Activated T-helper 2 cell treated with anti-CD3 and anti-CD28 coated beads, Interferon-gamma antibody, Interleukin-2, Interleukin-4, amounts not matched to agents 10 μg/mL and 5 μg/mL and 100 μg/mL, durations not matched to agents 14 hours and 24 hours and 36 hours (primary cell): ENCODE measurements around the gene ALX4. TPM values are rescaled to one million over a fixed set of nuclear protein-coding genes. Genes with fewer than 3 reads are reported as not detected.

Experiments used
- DNase-seq: peaks from one replicate; pipeline ENCODE4 v3.0.0; 2021; ENCODE audit warnings: low spot score
- H3K27ac Mint-ChIP-seq: one replicate; pipeline ENCODE4 v1.8.0; 2021; ENCODE audit warnings: mixed read lengths
- H3K27me3 Mint-ChIP-seq: one replicate; pipeline ENCODE4 v1.8.0; 2021; ENCODE audit warnings: low read depth, mixed read lengths
- H3K36me3 Mint-ChIP-seq: one replicate; pipeline ENCODE4 v1.8.0; 2021; ENCODE audit warnings: low read depth, mixed read lengths
- H3K4me1 Mint-ChIP-seq: one replicate; pipeline ENCODE4 v1.8.0; 2021; ENCODE audit warnings: low read depth, mixed read lengths
- H3K4me3 Mint-ChIP-seq: one replicate; pipeline ENCODE4 v1.8.0; 2021; ENCODE audit warnings: low read depth, mild to moderate bottlenecking, moderate library complexity, mixed read lengths
- H3K9me3 Mint-ChIP-seq: one replicate; pipeline ENCODE4 v1.8.0; 2021; ENCODE audit warnings: mixed read lengths
- intact Hi-C: fragments of 100-400 bp; cut with micrococcal nuclease; formaldehyde crosslinking; loops from one replicate; pipeline ENCODE4 v1.15.1; 2023
- total RNA-seq: library from RNA; stranded (reverse); gene quantifications from 2 replicates; pipeline ENCODE4 v1.2.3, GENCODE V29; 2022

ALX4 gene
- total RNA-seq, 1 donor from 2014 or later, result not detected

- Mint-ChIP-seq H3K36me3 (no peaks in the 10 kb centered on the region), H3K4me1 (no peaks in the 10 kb centered on the region), H3K4me3 (no peak overlapping the region), H3K27me3 (peaks cover 57% of the 10 kb centered on the region), H3K9me3 (no peaks in the 10 kb centered on the region), H3K27ac (no peak overlapping the region)
- intact Hi-C loops, result no loop called here
- no peak for DNase-seq
Measured at GRCh38 chr11:44332665-44333064, 22.7 kb upstream of the ALX4 start.

- Mint-ChIP-seq H3K27ac (no peak overlapping the region), H3K27me3 (peaks cover 54% of the 10 kb centered on the region), H3K4me3 (no peak overlapping the region), H3K4me1 (no peaks in the 10 kb centered on the region), H3K9me3 (no peaks in the 10 kb centered on the region), H3K36me3 (no peaks in the 10 kb centered on the region)
- no peak for DNase-seq
- intact Hi-C loops, result no loop called here
Measured at GRCh38 chr11:44329472-44330230, 19.7 kb upstream of the ALX4 start.

GRCh38 chr11:44328138-44328660 lies 18.3 kb upstream of the ALX4 start:
- H3K9me3 Mint-ChIP-seq, result no peaks in the 10 kb centered on the region
- H3K4me1 Mint-ChIP-seq, result no peaks in the 10 kb centered on the region
- no peaks in the 10 kb centered on the region for H3K36me3 Mint-ChIP-seq
- intact Hi-C loops, result no loop called here
- DNase-seq, result no peak
- no peak overlapping the region for H3K4me3 Mint-ChIP-seq
- peaks cover 60% of the 10 kb centered on the region for H3K27me3 Mint-ChIP-seq
- H3K27ac Mint-ChIP-seq, result no peak overlapping the region

- intact Hi-C loops, result no loop called here
- no peaks in the 10 kb centered on the region for H3K4me1 Mint-ChIP-seq
- no peaks in the 10 kb centered on the region for H3K36me3 Mint-ChIP-seq
- H3K27ac Mint-ChIP-seq, result no peak overlapping the region
- no peaks in the 10 kb centered on the region for H3K9me3 Mint-ChIP-seq
- H3K27me3 Mint-ChIP-seq, result peaks cover 60% of the 10 kb centered on the region
- no peak for DNase-seq
- H3K4me3 Mint-ChIP-seq, result no peak overlapping the region
Measured at GRCh38 chr11:44327730-44328129, 17.8 kb upstream of the ALX4 start.

- Mint-ChIP-seq H3K9me3 (no peaks in the 10 kb centered on the region), H3K27me3 (peaks cover 66% of the 10 kb centered on the region), H3K36me3 (no peaks in the 10 kb centered on the region), H3K27ac (no peak overlapping the region), H3K4me1 (no peaks in the 10 kb centered on the region), H3K4me3 (no peak overlapping the region)
- intact Hi-C loops, result no loop called here
- DNase-seq, result no peak
Measured at GRCh38 chr11:44326615-44327475, 16.9 kb upstream of the ALX4 start.

- no peak overlapping the region for H3K4me3 Mint-ChIP-seq
- H3K27ac Mint-ChIP-seq, result no peak overlapping the region
- intact Hi-C loops, result no loop called here
- peaks cover 74% of the 10 kb centered on the region for H3K27me3 Mint-ChIP-seq
- H3K36me3 Mint-ChIP-seq, result no peaks in the 10 kb centered on the region
- H3K4me1 Mint-ChIP-seq, result no peaks in the 10 kb centered on the region
- H3K9me3 Mint-ChIP-seq, result no peaks in the 10 kb centered on the region
- no peak for DNase-seq
Measured at GRCh38 chr11:44325698-44326097, 15.8 kb upstream of the ALX4 start.

- Mint-ChIP-seq H3K4me3 (no peak overlapping the region), H3K36me3 (no peaks in the 10 kb centered on the region), H3K27me3 (peaks cover 79% of the 10 kb centered on the region), H3K27ac (no peak overlapping the region), H3K9me3 (no peaks in the 10 kb centered on the region), H3K4me1 (no peaks in the 10 kb centered on the region)
- intact Hi-C loops, result no loop called here
- DNase-seq, result no peak
Measured at GRCh38 chr11:44324749-44325525, 15.0 kb upstream of the ALX4 start.

- H3K27me3 Mint-ChIP-seq, result peaks cover 84% of the 10 kb centered on the region
- intact Hi-C loops, result no loop called here
- no peaks in the 10 kb centered on the region for H3K4me1 Mint-ChIP-seq
- H3K27ac Mint-ChIP-seq, result no peak overlapping the region
- DNase-seq, result no peak
- no peaks in the 10 kb centered on the region for H3K9me3 Mint-ChIP-seq
- H3K4me3 Mint-ChIP-seq, result no peak overlapping the region
- no peaks in the 10 kb centered on the region for H3K36me3 Mint-ChIP-seq
Measured at GRCh38 chr11:44324222-44324621, 14.3 kb upstream of the ALX4 start.

- DNase-seq, result no peak
- Mint-ChIP-seq H3K36me3 (no peaks in the 10 kb centered on the region), H3K27me3 (peaks cover 90% of the 10 kb centered on the region), H3K9me3 (no peaks in the 10 kb centered on the region), H3K4me1 (no peaks in the 10 kb centered on the region), H3K4me3 (no peak overlapping the region), H3K27ac (no peak overlapping the region)
- intact Hi-C loops, result no loop called here
Measured at GRCh38 chr11:44322243-44322642, 12.3 kb upstream of the ALX4 start.

GRCh38 chr11:44321059-44321458 lies 11.1 kb upstream of the ALX4 start:
- Mint-ChIP-seq H3K27ac (no peak overlapping the region), H3K36me3 (no peaks in the 10 kb centered on the region), H3K4me1 (no peaks in the 10 kb centered on the region), H3K9me3 (no peaks in the 10 kb centered on the region), H3K27me3 (peaks cover 90% of the 10 kb centered on the region), H3K4me3 (no peak overlapping the region)
- intact Hi-C loops, result loop anchor here (2.0 kb wide), 1 partner anchor 16 kb away; no protein-coding TSS in a partner anchor
- DNase-seq, result no peak

GRCh38 chr11:44320289-44320973 lies 10.5 kb upstream of the ALX4 start:
- intact Hi-C loops, result loop anchor here (2.0 kb wide), 1 partner anchor 16 kb away; no protein-coding TSS in a partner anchor
- peaks cover 3% of the 10 kb centered on the region for H3K4me1 Mint-ChIP-seq
- DNase-seq, result no peak
- no peaks in the 10 kb centered on the region for H3K36me3 Mint-ChIP-seq
- no peaks in the 10 kb centered on the region for H3K9me3 Mint-ChIP-seq
- no peak overlapping the region for H3K27ac Mint-ChIP-seq
- H3K4me3 Mint-ChIP-seq, result no peak overlapping the region
- H3K27me3 Mint-ChIP-seq, result peaks cover 89% of the 10 kb centered on the region
